GM12878 (cell line): ENCODE data around the gene OLFM1. TPM values are rescaled to one million over a fixed set of nuclear protein-coding genes. Genes with fewer than 3 reads are reported as not detected.

Experiments
- ATAC-seq: fragments of 200-7000 bp; cut with Tn5 transposase; 3 replicates; pipeline ENCODE4 v1.9.1; 2020; ENCODE audit warnings: mild to moderate bottlenecking, moderate library complexity
- BruUV-seq: library from RNA; stranded (reverse); fragments of 400-500 nt; replicated peaks from 2 replicates; lab custom pipeline; 2021; lab: Mats Ljungman, UMichigan
- CTCF ChIA-PET: fragments of 300-600 bp; sonication (Branson Sonifier 250); formaldehyde crosslinking; extraction: SDS; loops from one replicate; lab custom pipeline; 2021; ENCODE audit warnings: inconsistent platforms; lab: Yijun Ruan, JAX
- POLR2A ChIA-PET: fragments of 350-600 bp; formaldehyde crosslinking; extraction: SDS; loops from one replicate; lab custom pipeline; 2021; ENCODE audit warnings: inconsistent platforms; lab: Charles Lee
- RAD21 ChIA-PET: fragments of 300-600 bp; sonication (Branson Sonifier 250); formaldehyde crosslinking; loops from one replicate; lab custom pipeline; 2023; ENCODE audit warnings: antibody characterized with exemption; ENCODE audit not compliant: unreplicated experiment; lab: Charles Lee
- SMC1A ChIA-PET: fragments of 300-600 bp; sonication (Branson Sonifier 250); formaldehyde crosslinking; loops from one replicate; lab custom pipeline; 2023; ENCODE audit not compliant: unreplicated experiment, uncharacterized antibody; lab: Charles Lee
- DNase-seq: peaks from one replicate; pipeline ENCODE4 v3.0.0-alpha.2; 2011; ENCODE audit warnings: low read depth, low spot score
- FAIRE-seq: peaks from 3 replicates; lab custom pipeline; 2011; peaks lifted over from hg19 to GRCh38; lab: Jason Lieb, UNC
- H2AFZ ChIP-seq: 2 replicates; pipeline ENCODE4 v1.6.0; 2011; ENCODE audit warnings: low read depth, low read length, control low read depth; ENCODE audit not compliant: control insufficient read depth
- H3K27ac ChIP-seq: 2 replicates; pipeline ENCODE4 v1.5.1; 2011; ENCODE audit warnings: control low read depth; ENCODE audit not compliant: control insufficient read depth, insufficient read depth
- H3K27me3 ChIP-seq, 2 experiments: replicated peaks in 1 of 2; 2 replicates each; pipeline versions ENCODE4 v1.6.0 to v1.6.1; 2011; ENCODE audit warnings: low read length in 1 of 2; ENCODE audit not compliant: control insufficient read depth in 2 of 2, insufficient read depth in 2 of 2
- H3K36me3 ChIP-seq, 2 experiments: 2 replicates each; pipeline ENCODE4 v1.5.1; 2011; ENCODE audit warnings: low read length in 1 of 2; ENCODE audit not compliant: control insufficient read depth in 2 of 2, insufficient read depth in 2 of 2
- H3K4me1 ChIP-seq: 2 replicates; pipeline ENCODE4 v1.6.1; 2011; ENCODE audit warnings: mild to moderate bottlenecking, low read length, moderate library complexity, mixed read lengths; ENCODE audit not compliant: control insufficient read depth, insufficient read depth
- H3K4me2 ChIP-seq: 2 replicates; pipeline ENCODE4 v1.6.0; 2011; ENCODE audit warnings: control low read depth; ENCODE audit not compliant: control insufficient read depth, insufficient read depth
- H3K4me3 ChIP-seq: fragments of 200-600 bp; sonication (generic); 2 replicates; pipeline ENCODE4 v1.5.1; 2016
- H3K79me2 ChIP-seq: 2 replicates; pipeline ENCODE4 v1.6.0; 2011; ENCODE audit warnings: low read length; ENCODE audit not compliant: control insufficient read depth, insufficient read depth
- H3K9ac ChIP-seq: 2 replicates; pipeline ENCODE4 v1.8.0; 2011; ENCODE audit warnings: low read length, control low read depth, mixed read lengths; ENCODE audit not compliant: control insufficient read depth, insufficient read depth
- H3K9me3 ChIP-seq: replicated peaks from 3 replicates; pipeline ENCODE4 v1.5.1; 2011; ENCODE audit warnings: mild to moderate bottlenecking, low read length; ENCODE audit not compliant: control insufficient read depth, insufficient read depth
- H4K20me1 ChIP-seq: 2 replicates; pipeline ENCODE4 v1.6.0; 2011; ENCODE audit not compliant: control insufficient read depth, insufficient read depth
- BRCA1 ChIP-seq: IDR thresholded peaks from 2 replicates; pipeline ENCODE4 v1.6.1; 2011; ENCODE audit warnings: low read depth, low read length, improper control_type of control experiment
- CHD1 ChIP-seq: IDR thresholded peaks from 2 replicates; pipeline ENCODE4 v1.6.1; 2012; ENCODE audit warnings: low read depth, low read length, improper control_type of control experiment
- PAX5 ChIP-seq: IDR thresholded peaks from 2 replicates; pipeline ENCODE4 v1.6.1; 2011; ENCODE audit warnings: low read depth, low read length, borderline replicate concordance
- ZNF592 ChIP-seq: fragments of 450-650 bp; IDR thresholded peaks from 2 replicates; pipeline ENCODE4 v1.6.1; 2017; ENCODE audit warnings: mild to moderate bottlenecking, moderate library complexity
- WGBS: methylation state at CpG from one replicate; pipeline ENCODE4 v1.1.6; 2016; ENCODE audit warnings: low lambda C conversion rate; ENCODE audit not compliant: insufficient replicate concordance, insufficient coverage; ENCODE audit errors: missing lambda C conversion rate; 5-methylcytosine and 5-hydroxymethylcytosine counted together
- in situ Hi-C: fragments of 300-500 bp; cut with MboI; formaldehyde crosslinking; loops from 9 replicates; pipeline ENCODE4 v1.14.3; 2018; ENCODE audit warnings: mixed read lengths
- intact Hi-C: fragments of 100-400 bp; cut with micrococcal nuclease; formaldehyde crosslinking; loops from one replicate; pipeline ENCODE4 v1.14.2; 2022; ENCODE audit not compliant: unreplicated experiment
- polyA plus RNA-seq, 11 experiments: library from polyadenylated mRNA; depleted of rRNA in 4 of 11; unstranded in 6 of 11; stranded (reverse) in 5 of 11; fragments of >200 nt; fragmentation: Nextera tagmentation in 4 of 11; fragmentation: Illumina TruSeq in 1 of 11; extraction: Ambion mirVana in 4 of 11; extraction: Trizol in 1 of 11; gene quantifications; 1 replicate in 1 of 11; 2 replicates in 10 of 11; pipeline versions ENCODE4 v1.2.1 to v1.2.3, GENCODE V29; 2011 to 2016; ENCODE audit warnings: inconsistent platforms in 2 of 11, missing spikeins in 2 of 11, low read depth in 1 of 11
- total RNA-seq, 4 experiments: library from RNA; depleted of rRNA in 3 of 4; stranded (reverse); fragments of >200 nt in 3 of 4; fragmentation: Illumina TruSeq in 1 of 4; extraction: Trizol in 1 of 4; gene quantifications; 2 replicates each; pipeline versions ENCODE4 v1.2.1 to v1.2.3, GENCODE V29; 2013 to 2021
- TF ChIP-seq, protein P1 (sequence below): fragments of 450-650 bp; formaldehyde crosslinking; IDR thresholded peaks from 2 replicates; pipeline ENCODE4 v1.5.0; 2022; ENCODE audit warnings: mild to moderate bottlenecking, missing genetic modification characterization

Gene OLFM1
- total and polyA plus RNA-seq, 10 of the 15 experiments (the other 5 are each of a cell fraction or from before 2014, with no cell fraction given): not detected

GRCh38 chr9:135050072-135050990 is 37.1 kb upstream of the OLFM1 start:
- ATAC-seq (no peak), DNase-seq (peak; percentile 13), FAIRE-seq (no peak)
- BruUV-seq: no TSS peak
- H3K4me2 ChIP-seq: peak overlapping the region; percentile 25; the same call in 1 of the 2 replicates
- ChIA-PET POLR2A (no interaction called here), SMC1A (no interaction called here), CTCF (no interaction called here), RAD21 (no interaction called here)
- no peak overlapping the region for H2AFZ ChIP-seq
- no peak overlapping the region; the same call in 1 of the 2 replicates for H3K9ac ChIP-seq
- TF ChIP-seq BRCA1 (no peak), PAX5 (0 out of 2 replicates have a peak, but pooled peaks have one; percentile 59)
- no peaks in the 10 kb centered on the region for H3K79me2 ChIP-seq
- in situ Hi-C loops (no loop called here), intact Hi-C loops (no loop called here)
- H3K27ac ChIP-seq: no peak overlapping the region
- no peaks in the 10 kb centered on the region; a peak in 2 of 4 replicates for H3K27me3 ChIP-seq
- H4K20me1 ChIP-seq: no peaks in the 10 kb centered on the region
- no peaks in the 10 kb centered on the region for H3K36me3 ChIP-seq
- H3K9me3 ChIP-seq: peaks cover 3% of the 10 kb centered on the region; the same call in 1 of the 3 replicates
- H3K4me3 ChIP-seq: no peak overlapping the region
- WGBS: 33% methylated on average over 31 of the region's 31 CpGs
- H3K4me1 ChIP-seq: peaks cover 5% of the 10 kb centered on the region

- Histone ChIP-seq H3K9me3 (peaks cover 3% of the 10 kb centered on the region; the same call in 1 of the 3 replicates), H4K20me1 (no peaks in the 10 kb centered on the region), H3K4me1 (peaks cover 5% of the 10 kb centered on the region), H2AFZ (no peak overlapping the region), H3K27ac (no peak overlapping the region), H3K4me2 (no peak overlapping the region), H3K9ac (no peak overlapping the region), H3K27me3 (no peaks in the 10 kb centered on the region; a peak in 1 of 4 replicates), H3K4me3 (no peak overlapping the region), H3K79me2 (no peaks in the 10 kb centered on the region), H3K36me3 (no peaks in the 10 kb centered on the region)
- no peak for FAIRE-seq
- WGBS: 23% methylated on average over 17 of the region's 17 CpGs
- intact Hi-C loops (no loop called here), in situ Hi-C loops (no loop called here)
- SMC1A ChIA-PET: no interaction called here
- CTCF ChIA-PET: no interaction called here
- RAD21 ChIA-PET: no interaction called here
- BruUV-seq: no TSS peak
- no peak for DNase-seq
- POLR2A ChIA-PET: no interaction called here
- no peak for ATAC-seq
- TF ChIP-seq CHD1 (no peak), ZNF592 (no peak)
- TF ChIP-seq, protein P1, sequence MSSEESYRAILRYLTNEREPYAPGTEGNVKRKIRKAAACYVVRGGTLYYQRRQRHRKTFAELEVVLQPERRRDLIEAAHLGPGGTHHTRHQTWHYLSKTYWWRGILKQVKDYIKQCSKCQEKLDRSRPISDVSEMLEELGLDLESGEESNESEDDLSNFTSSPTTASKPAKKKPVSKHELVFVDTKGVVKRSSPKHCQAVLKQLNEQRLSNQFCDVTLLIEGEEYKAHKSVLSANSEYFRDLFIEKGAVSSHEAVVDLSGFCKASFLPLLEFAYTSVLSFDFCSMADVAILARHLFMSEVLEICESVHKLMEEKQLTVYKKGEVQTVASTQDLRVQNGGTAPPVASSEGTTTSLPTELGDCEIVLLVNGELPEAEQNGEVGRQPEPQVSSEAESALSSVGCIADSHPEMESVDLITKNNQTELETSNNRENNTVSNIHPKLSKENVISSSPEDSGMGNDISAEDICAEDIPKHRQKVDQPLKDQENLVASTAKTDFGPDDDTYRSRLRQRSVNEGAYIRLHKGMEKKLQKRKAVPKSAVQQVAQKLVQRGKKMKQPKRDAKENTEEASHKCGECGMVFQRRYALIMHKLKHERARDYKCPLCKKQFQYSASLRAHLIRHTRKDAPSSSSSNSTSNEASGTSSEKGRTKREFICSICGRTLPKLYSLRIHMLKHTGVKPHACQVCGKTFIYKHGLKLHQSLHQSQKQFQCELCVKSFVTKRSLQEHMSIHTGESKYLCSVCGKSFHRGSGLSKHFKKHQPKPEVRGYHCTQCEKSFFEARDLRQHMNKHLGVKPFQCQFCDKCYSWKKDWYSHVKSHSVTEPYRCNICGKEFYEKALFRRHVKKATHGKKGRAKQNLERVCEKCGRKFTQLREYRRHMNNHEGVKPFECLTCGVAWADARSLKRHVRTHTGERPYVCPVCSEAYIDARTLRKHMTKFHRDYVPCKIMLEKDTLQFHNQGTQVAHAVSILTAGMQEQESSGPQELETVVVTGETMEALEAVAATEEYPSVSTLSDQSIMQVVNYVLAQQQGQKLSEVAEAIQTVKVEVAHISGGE (CRISPR knock-in tag): no peak
Measured at GRCh38 chr9:135051316-135052038, 36.0 kb upstream of the OLFM1 start.
